HG02973 (cell line): ENCODE results near the gene GPR3.

ENCODE experiments used
- ATAC-seq: cut with Tn5 transposase; IDR thresholded peaks from one replicate; pipeline ENCODE4 v1.9.1; 2021; ENCODE audit warnings: moderate library complexity; ENCODE audit not compliant: unreplicated experiment

The GPR3 gene

DNA sequence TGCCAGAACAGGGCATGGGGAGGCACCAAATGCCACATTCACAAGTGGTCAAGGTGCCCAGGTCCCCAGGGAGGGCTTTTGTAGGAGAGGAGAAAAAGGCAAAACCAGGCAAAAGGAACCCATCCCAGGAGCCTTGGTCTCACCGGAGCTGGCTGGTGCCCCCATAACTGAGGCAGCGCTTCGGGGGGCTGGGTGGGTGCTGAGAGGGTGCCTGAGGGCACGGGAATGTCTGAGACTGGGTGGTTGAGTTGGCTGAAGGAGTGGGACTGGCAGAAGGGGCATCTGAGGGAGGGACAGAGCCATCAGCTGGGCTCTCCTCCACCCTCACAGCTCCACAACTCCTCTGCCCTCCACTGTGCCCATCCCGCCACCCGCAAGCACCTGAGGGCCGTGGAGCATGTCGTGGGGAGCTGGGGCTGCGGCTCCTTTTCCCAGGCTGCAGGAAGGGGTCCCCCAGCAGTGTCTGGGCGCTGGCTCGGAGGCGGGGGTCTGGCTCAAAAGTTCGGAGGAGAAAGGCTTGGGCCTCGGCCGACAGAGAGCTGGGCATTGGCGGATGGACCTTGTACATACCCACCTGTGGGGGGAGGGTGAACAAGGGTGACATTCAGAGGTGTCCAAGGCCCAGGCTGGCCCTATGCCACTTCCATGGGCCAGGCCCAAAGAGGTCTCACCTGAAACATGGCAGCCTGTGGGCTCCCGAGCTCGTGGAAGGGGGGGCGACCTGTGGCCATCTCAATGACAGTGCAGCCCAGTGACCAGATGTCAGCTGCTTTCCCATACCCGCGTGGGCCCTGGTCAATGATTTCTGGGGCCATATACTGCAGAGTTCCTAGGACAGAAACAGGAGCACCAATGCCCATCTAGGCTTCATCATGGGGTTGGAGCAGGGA, 34.1 kb upstream of the GPR3 start:
- ATAC-seq = no peak

DNA sequence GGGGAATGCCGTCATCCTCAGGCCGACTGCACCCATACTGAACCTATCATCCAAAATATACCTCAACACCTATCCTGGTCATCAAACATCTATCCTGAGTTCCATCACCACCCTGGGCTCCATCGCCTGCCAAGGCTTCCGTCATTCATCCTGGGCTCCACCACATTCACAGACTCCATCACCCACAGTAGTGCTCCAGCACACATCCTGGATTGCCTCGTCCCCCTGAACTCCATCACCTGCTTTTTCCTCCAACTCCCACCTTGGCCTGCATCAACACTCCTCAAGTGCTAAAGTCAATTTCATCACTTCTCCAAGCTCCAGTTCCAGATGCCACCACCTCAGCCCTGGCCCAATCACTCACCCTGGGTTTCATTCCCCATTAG, 33.5 kb upstream of the GPR3 start:
- ATAC-seq = no peak

DNA sequence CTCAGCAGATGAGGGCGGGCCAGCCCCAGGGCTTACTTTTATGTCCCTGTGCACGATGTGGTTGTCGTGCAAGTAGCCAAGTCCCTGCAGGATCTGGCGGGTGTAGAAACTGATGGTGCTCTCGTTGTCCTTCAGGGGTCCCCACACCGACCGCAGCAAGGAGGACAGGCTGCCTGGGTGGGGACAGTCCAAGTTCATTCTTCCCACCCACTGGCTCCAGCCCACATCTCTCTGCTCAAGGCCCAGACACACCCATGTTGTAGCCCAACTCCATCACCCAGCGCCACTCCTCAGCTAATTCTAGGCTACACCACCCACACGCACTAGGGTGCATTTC, 32.6 kb upstream of the GPR3 start:
- ATAC-seq = no peak

DNA sequence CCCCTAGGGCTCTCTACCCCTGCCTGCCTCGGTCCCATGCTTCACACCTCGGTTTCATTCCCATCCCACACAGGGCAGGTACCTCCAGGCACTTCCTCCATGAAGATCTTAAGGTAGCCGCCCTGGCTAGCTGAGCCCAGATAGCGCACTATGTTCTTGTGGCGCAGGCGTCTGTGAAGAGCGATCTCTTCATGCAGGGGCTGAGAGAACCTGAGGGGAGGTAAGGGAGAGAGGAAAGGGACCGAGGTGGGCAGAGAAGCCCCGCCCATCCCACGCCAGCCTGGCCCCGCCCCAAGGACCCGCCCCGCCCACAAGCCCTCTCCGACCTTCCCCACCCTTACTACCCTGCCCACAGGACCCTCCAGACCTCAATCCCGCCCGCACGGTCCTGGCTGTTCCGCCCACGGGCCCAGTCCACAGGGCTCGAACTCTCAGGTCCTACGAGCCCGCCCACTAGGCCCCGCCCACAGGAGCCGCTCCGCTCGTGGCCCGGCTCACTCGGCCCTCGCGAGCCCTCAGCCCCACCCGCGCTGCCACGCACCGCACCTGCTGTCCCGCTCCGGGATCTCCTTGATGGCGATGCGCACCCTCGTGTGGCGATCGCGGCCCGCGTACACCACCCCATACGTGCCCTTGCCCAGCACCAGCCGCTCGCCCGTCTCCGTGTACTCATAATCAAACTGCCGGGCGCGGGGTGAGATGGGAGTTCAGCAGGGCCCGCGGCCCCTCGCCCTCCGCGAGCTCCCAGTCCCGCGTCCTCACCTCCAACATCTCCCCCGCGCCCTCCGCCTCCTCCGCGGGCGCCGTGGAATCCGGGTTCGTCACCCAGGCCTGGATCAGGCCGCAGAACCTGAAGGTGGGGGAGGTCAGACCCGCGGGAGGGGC, 32.0 kb upstream of the GPR3 start:
- no peak for ATAC-seq

DNA sequence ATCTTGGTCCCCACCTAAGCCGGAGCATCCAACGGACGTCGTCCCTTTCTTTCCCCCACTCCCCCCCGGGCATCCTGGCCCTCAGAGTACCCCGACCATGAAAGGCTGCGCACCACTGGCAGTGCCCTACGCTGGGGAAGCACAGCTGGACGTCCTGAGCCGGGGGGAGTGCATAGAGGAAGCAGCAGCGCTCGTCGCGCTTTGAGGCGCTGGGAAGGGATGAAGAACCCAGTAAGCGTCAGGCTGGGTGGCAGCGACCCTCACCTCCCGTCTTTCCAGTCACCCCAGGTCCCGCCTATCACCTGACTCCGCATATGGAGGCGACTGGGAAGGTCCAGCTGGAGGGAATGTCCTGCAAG, 31.4 kb upstream of the GPR3 start:
- ATAC-seq = no peak

DNA sequence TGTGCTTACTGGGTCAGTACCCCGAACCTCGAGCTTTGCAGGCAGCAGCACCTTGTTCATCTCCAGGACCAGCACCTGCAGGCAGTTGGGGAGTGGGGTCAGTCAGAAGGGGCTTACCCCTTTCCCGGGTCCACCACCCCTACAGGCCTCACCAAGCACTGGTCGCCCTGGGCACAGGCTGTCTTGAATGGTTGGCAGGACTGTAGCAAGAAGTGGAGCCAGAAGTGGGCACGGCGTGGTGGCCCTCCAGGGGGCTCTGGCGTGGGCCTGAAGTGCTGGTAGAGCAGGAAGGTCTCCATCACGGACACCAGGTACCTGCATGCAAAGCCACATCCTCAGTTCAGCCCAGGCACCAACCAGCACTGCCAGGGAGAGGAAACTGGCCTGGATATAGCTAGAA, 30.9 kb upstream of the GPR3 start:
- no peak for ATAC-seq

DNA sequence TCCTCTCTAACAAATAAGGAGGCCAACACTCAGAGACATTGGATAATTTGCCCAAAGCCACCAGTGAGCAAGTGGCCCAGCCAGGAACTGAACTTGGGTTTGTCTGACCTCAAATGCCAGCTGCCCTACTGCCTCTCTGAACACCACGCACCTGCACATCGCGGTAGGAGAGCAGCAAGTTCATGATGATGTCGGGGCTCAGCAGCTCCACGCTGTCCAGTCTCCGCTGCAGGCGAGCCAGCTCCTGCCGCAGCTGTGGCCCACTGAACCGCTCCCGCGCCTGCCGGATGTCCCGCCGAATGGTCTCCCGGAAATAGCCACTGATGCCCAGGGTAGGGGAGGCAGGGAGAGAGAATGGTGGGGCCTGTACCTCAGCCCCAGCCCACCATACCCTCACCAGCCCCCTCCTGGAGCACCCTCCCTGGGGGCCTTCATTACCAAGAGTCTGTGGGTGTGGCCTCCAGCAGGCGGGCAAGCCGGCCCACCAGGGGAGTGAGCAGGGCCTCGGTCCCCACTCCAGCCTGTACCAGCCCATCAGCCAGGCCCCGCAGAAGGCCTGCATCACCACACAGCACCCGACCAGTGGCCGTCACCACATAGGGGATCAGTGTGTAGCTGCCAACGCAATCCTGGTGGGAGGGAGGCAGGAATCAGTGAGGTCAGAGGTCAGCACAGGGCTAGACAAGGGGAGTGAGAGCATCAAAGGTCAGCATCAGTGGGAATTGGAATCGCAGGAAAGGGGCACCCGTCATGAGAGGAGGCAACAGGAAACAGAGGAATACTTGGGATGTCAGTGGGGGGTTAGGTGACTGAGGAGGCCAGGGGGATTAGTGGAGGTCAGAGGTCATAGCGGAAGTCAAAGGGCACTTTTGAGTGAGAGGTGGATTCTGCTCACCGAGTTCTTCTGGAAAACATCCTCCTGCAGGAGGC, 28.4 kb upstream of the GPR3 start:
- ATAC-seq = no peak

DNA sequence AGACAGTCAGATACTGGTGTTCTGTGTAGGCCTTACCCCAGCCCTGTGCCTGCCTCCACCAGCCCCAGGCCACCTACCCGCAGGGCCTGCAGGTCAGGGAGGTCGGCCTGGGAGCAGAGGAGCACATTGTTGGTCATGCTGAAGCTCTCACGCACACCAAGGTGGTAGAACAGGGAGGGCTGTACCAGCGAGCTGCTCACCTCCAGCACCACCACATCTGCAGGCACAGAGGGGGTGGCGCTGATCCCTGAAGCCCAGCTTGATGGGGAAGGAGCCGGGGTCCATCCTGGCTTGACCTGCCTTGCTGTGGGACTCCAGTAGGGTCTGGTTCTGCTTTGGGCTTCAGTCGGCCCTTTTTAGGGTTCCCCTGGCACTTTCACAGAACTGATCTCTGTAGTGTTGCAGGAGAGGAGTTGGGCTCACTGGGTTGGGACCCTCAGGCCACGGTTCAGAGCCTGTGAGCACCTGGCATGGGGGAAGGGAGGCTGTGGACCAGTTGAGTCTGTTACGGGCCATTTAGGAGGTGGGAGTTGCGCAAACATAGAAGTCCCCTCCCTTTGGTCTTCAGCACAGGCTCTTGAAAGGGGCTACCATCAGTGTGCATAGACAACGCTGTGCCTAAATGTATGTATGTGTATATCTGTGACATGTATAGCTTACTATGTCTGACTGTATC, 27.6 kb upstream of the GPR3 start:
- ATAC-seq = peak; percentile 7

DNA sequence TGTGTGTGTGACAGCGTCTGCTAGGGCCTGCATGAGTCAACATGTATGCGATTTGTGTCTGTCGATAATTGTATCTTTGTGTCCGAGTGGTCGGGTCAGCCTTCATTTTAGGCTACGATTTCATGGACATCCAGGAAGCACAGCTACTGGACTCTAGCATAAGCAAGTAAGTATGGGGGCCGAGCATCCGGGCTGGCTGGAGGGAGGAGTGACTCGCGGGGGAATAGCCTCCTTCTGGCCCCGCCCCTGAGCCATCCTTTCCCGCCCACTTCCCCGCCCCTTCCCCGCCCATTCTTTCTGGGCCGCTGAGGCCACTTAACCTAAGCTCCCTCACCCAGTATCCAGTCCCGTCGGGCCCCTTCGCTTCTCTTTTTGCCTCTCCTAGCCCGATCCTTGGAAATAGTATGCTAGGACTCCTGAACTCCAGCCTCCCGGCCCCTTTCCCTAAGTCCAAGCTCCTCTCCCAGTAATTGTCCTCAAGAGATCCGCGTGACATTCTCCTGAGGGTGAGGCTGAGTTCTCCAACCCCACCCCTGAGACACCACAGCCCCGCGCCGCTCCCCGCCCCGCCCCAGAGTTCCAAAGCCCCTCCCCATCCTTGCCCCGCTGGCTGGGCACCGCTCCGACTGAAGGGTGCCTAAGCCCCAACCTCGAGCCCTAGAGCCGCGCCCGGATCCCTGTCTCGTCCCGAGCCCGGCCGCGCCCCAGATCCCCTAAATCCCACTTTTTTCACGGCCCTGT, 26.9 kb upstream of the GPR3 start:
- ATAC-seq = peak; percentile 42

DNA sequence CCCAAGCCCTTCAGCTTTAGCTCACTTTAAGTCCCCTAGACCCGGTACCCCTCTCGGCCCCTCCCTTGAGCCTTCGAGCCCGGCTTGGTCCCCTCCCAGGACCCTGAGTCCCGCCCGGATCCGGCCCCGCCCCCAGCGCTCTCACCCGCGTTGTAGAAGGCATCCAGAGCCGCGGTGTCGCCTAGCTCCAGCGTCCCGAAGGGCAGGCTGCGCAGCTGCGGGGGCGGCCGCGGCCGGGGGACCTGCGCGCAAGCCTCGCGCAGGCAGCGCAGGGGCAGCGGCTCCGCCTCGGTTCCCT, 26.4 kb upstream of the GPR3 start:
- no peak for ATAC-seq

DNA sequence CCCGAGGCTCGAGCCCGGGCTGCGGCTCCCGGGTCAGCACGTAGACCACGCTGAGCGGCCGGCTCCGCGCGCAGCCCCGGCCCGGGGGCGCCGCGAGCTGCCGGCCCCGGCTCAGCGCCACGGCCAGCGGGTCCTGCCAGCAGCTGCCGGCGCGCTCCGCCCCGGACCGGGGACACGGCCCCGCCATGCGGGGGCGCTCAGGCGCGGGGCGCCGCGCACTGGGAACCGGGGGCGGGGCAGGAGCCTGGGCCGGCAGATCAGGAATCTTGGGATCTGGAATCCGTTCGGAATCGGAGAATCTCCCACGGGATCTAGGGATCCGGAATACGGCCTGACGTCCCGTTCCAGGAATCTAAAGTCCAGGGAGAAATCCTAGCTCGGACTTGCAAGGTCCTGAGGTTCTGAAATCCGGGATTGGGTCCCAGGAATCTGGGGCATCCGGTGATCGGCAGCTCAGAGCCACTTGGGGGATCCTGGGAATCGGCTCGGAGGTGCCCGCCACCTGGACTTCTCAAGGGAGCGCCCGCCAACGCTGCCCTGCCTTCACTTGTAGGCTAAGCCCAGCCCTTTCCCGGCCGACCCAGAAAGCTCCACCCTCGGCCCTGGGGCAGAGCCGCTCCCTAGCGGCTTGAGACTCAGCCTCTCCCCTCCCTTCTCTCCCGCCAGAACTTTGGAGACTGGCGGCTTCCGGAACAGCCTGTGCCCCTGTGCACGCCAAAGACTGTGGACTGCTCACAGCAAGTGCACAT, 25.8 kb upstream of the GPR3 start, which contains the start of gene MAP3K6:
Gene MAP3K6, minus strand, starts transcription at position 551 of the 749 bp plus-strand sequence. Its CDS starts 364 bp downstream, at position 187.
- no peak for ATAC-seq

DNA sequence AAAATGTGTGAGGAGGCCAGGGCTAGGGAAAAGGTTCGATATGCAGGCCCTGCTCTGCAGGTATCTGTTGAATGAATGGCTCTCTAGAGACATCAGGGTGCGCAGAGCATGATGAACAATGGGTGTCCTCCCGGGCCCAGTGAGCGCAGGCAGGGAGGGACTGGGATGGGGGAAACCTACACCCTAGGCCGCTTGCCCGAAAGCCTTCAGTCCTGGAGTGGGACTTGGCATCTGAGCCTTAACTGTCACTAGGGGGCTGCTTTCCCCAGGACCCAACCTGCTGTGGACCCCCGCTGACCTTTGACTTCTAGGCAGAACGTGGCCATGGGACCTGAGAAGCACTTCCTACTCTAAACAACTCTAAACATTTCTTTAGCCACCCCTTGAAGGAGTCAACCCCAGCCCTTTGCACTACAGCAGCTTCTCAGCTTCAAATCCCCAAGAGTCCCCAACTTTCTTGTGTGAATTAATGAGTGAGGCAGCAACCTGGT, 25.2 kb upstream of the GPR3 start:
- ATAC-seq = no peak

DNA sequence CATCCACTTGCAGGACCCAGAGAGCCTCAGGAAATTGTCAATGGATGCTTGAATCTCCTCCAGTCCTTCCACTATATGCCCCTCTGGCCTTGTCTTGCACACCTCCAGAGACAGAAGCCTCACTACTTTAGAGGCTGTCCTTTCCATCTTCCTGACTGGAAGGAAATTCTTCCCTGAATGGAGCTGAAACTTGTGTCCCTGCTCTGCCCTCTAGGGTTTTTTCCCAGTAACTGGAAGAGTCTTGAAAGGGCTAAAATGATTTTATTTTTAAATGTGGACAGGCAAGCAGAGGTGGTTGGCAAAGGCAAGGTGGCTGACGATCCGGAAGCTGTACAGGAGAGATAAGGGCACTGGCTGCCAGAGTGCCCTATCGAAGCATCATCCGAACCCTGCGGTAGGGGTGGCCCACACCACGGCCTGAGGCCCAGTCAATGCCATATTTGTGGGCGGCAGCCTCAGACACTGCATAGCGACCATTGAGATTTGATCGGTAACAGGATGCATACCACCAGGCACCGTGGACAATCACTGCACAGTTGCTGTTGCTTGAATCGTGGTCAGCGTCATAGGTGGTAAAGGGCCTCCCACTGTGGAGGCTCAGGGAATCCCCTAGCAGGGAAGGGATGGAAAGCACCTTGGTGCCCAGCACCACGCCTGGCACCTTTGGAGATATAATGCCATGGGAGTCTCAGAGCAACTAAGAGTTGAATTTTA, 23.4 kb upstream of the GPR3 start:
- ATAC-seq = no peak

DNA sequence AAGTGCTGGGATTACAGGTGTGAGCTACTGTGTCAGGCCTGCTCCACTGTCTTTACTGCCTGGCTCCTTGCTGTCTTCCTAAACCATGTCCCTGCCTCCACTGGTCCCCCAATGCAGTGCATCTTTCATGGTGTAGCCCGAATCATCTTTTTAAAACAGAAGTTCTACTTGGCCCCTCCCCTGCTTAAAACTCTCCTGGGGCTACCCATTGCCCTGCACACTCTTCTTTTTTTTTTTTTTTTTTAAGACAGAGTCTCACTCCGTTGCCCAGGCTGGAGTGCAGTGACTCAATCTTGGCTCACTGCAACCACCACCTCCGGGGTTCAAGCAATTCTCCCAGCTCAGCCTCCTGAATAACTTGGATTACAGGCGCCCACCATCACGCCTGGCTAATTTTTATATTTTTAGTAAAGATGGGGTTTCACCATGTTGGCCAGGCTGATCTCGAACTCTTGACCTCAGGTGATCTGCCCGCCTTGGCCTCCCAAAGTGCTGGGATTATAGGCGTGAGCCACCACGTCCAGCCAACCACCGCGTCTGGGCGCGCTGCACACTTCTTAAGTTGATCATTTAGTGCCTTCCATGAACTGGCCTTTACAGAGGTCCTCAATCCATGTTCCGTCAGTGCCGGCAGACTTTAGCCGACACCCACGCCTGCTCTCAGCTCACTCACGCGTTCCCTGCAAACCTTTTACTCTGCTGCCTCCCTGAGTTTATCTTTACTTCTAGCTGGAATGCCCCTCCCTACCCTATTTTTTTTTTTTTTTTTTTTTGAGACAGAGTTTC, 20.2 kb upstream of the GPR3 start:
- ATAC-seq = no peak

DNA sequence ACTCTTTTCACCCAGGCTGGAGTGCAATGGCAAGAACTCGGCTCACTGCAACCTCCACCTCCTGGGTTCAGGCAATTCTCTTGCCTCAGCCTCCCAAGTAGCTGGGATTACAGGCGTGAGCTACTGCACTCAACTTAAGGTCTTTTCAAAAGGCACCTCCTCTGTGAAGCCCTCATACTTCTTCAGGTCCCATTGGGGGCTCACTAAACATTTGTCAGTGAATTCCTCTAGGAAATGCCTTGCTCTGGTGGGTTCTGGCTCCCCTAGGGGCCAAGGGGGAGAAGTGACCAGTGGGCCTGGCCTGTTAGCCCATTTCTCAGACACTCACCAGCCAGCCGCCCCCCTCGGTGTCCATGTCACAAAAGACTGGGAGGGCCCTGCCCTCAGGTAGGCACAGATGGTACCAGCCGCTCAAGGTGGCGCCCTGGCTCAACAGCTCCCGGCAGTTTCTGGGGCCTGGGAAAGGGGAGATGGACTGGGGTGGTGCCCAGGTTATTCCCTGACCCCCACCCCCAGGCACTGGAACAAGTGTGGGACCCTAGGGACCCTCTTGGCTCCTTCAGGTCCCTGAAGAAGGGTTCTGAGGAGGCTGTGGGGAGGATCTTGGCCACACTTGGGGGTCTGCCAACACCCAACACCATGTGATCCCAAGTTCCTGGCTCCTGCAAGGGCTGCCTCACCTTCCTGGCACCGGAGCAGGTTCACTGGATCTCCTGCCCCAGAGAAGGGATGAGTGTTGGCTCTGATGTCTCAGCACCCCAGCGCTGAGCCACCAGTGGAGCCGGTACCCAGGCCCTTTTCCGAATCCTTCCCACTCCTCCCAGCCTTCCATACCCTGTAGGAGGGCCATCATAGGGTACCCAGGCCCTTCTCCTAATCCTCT, 19.4 kb upstream of the GPR3 start:
- no peak for ATAC-seq

DNA sequence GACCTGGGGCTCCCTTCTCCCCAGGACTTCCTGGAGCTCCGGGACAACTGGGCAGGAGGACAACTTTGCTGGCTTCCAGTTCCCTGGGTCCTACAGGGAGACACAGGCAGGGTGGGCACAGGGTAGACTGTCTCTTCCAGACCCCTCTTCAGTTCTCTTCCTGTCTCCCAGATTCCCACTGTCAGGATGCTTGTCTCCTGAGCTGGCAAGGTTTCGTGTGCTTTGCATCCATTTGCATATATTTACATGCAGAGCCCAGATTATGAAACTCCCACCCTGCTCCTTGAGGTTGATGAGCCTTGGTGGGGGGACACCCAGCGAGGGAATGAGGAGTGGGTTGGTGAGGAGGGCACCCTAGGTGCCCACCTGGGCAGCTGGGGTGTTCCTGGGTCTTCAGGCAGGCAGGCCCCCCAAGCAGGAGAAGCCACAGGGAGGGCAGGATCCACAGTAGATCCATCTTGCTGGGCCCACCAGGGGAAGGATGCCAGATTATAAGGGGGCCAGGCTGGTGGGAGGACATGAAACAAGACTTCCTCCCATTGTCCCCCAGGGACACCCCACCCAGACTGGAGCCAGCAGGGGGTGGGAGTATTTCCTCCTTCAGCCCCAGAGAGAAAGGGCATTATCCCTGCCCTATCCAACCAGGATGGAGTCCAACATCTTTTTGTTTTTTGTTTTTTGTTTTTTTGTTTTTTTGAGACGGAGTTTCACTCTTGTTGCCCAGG, 17.9 kb upstream of the GPR3 start, which contains the start of gene FCN3:
Gene FCN3, minus strand, starts transcription at position 463 of the 725 bp plus-strand sequence. Its CDS starts 6 bp downstream, at position 457.
- ATAC-seq = no peak
